Activated T-helper 9 cell treated with anti-CD3 and anti-CD28 coated beads, Interleukin-2, amount 50 U/mL, for 16 hours (primary cell): ENCODE results near the gene PALLD.
"Not testable (repeated sequence)": the region's sequence is repeated elsewhere in the genome, so short reads cannot be mapped to it uniquely, and the experiment has no call there.

Source experiments
- DNase-seq: peaks from one replicate; pipeline ENCODE4 v3.0.0-alpha.2; 2020; ENCODE audit warnings: low read depth

Gene PALLD

GRCh38 chr4:168496834-168497233 is at the start of gene PALLD:
PALLD (plus strand) TSS chr4:168497052.
- DNase-seq: no peak

- not testable (repeated sequence) for DNase-seq
Observed at GRCh38 chr4:168449063-168449462, 47.8 kb upstream of the PALLD start.

DNA sequence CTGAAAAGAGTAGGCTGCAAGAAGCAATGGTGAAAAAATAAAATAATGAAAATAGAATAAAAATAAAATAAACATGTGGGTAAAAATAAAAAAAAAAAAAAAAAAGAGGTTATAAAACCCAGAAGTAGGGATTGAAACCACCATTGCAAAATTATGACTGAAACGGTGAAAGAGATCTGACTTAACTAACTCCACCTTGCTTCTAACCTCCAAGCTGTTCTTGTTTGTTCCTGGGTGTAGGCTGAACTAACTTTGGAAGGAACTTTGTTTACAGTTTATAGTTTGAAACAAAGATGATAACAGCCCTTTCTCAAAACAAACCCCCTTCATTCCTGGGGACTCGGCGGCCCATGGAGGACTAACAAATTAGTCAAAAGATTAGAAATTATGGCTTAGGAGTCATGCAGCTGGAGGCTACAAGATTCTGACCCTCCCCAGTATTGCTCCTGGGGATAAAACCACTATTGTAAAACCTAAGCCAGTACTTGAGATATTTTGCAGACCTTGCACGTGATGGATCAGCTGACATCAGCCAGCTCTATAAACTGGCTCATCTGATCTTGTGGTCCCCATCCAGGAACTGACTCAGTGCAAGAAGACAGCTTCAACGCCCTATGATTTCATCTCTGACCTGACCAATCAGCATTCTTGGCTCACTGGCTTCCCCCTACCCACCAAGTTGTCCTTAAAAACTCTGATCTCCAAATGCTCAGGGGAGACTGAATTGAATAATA is 47.0 kb upstream of the PALLD start:
- no peak for DNase-seq

- no peak for DNase-seq
Observed at GRCh38 chr4:168451331-168451730, 45.5 kb upstream of the PALLD start.

DNA sequence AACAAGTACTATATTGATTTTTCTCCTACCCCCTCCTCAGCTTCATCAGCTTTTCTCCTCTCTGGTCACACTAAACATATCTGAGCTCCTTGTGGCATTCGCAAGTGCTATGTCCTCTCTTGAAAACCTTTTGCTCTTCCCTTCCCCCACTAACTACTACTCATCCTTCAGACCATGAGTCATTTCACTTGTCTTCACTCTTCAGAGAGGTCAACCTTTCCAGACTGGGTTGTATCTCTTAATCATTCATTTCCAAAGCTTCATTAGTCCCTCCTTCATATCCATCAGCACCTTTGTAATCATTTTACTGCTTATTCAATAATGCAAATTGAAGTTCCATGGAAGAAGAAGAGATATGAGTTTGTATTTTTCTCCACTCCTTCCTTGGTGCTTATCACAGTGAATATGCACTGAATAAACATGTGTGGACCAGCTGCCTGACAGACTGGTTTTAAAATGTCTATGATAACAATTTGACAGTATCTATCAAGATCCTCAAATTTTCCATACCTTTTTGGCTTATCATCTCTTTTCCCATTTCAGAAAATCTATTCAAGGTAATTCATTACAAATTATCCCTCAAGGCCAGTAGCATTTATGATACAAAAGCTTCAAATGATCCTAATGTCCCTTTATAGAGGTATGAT is 45.0 kb upstream of the PALLD start:
- no peak for DNase-seq

GRCh38 chr4:168453146-168453545 is 43.7 kb upstream of the PALLD start:
- DNase-seq: no peak

DNA sequence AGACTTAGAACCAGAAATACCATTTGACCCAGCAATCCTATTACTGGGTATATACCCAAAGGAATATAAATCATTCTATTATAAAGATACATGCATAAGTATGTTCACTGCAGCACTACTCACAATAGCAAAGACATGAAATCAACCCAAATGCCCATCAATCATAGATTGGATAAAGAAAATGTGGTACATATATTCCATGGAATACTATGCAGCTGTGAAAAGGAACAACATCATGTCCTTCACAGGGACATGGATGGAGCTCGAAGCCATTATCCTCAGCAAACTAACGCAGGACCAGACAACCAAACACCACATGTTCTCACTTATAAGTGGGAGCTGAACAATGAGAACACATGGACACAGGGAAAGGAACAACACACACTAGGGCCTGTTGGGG is 38.6 kb upstream of the PALLD start:
- not testable (repeated sequence) for DNase-seq

DNA sequence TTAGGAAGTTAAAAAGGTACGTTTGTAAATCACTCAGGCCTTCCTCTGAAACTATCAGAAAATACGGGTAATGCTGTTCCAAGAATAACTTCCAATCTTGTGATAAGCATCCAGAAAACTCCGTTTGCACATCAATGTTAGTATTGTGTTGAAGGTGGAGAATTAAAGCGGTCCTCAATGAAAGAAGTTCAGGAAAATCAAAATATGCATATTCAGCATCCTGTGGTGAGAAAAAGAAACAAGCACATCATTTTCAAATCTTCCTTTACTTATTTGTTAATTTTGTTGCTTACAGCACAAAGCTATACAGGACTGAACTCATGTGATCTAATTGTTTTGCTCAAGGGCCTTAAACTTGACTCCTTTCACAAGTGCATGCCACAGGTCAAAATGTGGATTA is 35.0 kb upstream of the PALLD start:
- DNase-seq: no peak

DNA sequence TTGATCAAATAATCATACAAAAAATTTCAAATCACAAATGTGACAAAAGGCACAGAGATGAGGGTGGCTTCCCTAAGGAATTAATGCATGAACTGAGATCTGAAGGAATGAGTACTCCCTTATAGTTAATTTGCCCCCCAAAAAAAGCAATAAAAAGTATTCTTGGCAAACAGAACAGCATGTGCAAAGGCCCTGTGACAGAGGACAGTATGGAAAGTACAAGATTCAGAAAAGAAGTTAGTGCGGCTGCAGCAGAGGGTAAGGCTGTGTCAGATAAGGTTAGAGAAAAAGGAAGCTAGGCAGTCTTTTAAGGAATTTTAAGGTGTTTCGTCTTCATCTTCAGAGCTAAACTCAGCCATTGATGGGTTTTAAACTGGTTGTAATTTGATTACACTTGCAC is 23.9 kb upstream of the PALLD start:
- DNase-seq: no peak

DNA sequence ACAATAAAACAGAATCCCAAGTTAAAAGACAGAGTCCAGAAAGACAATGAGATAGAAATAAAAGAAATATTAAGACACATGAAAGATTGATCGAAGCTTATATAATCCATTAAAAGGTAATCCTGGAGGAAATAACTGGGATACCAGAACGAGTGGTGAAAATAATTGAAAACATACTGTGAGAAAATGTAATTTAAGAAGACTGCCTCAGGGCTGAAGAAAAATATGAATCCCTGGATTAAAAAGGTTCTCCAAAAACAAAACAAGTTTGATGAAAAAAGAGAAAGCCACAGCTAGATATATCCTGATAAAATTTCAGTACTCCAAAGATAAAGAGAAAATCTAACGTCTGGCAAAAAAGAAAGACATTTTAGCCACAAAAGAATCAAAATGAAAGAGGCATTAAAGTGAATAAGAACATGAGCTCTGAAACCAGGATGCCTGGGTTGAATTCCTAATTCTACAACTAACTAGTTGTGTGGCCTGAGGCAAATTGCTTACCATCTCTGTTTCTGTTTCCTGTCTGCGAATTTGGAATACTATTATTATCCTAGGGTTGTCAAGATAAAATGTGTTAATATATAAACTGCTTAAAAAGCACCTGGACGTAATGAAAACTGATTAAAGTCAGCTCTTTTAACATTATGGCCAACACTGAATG is 22.1 kb upstream of the PALLD start:
- DNase-seq: no peak

- no peak for DNase-seq
Observed at GRCh38 chr4:168475745-168476144, 21.1 kb upstream of the PALLD start.

DNA sequence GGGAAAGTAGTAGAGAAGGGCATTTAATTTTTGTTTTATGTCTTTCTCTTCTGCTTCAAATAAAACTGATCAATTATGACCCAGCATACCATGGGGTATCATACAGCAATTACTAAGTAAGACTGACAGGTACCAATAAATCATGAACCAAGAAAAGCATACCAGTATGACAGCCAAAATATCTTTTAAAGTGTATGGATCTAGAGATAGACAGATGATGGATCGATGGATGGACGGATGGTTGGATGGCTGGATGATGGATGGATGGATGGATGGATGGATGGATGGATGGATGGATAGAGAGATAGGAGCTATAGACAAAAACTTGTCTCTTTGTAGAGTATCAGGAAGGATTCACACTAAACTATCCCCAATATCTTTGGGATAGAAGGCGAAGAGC is 18.0 kb upstream of the PALLD start:
- no peak for DNase-seq

- DNase-seq: no peak
Observed at GRCh38 chr4:168480931-168481611, 15.8 kb upstream of the PALLD start.

DNA sequence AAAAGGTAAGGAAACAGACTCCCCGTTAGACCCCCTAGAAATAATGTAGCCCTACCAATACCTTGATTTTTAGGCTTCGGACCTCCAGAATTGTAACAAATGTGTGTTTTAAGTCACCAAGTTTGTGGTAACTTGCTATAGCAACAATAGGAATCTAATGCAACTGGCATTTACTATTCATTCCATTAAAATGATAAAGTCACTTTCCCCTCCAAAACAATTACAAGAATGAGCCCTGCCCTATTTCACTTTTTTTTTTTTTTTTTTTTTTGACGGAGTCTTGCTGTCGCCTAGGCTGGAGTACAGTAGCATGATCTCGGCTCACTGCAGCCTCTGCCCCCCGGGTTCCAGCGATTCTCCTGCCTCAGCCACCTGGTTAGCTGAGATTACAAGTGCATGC is 13.0 kb upstream of the PALLD start:
- no peak for DNase-seq

DNA sequence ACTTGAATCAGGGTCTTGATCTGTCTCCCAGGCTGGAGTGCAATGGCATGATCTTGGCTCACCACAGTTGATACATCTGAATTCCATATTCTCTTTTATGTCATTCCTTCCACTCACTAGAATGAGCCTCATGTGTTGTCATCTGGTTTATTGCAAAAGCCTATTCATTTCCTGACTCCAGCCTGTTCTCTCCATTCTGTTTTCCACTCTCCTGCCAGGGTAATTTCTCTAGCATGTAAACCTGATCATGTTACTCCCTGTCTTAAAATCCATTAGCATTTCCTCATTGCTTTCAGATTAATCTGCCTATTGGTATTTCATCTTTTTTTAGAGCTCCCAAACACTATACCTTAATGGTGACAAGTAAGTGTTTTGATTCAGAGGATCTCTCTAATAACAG is 12.2 kb upstream of the PALLD start:
- no peak for DNase-seq

- no peak for DNase-seq
Observed at GRCh38 chr4:168485156-168485910, 11.5 kb upstream of the PALLD start.

DNA sequence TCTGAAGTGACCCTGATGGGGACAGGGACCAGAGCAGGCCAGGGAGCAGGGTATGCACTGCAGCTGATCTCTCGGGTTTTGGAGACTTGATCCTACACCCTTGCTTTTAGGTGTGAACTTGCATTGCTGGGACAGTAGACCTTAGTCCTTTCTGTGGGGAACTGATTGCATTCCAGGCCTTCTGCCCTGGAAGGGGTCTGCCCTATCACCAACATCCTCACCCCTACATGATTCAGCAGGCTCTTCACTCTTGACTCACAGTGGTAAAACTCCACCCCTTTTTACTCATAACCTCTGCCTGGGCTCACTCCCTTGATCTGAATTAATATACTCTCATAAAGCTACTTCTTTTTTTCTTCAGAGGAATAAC is 10.0 kb upstream of the PALLD start:
- DNase-seq: no peak

GRCh38 chr4:168487282-168488035 is 9.4 kb upstream of the PALLD start:
- no peak for DNase-seq

GRCh38 chr4:168488869-168489274 is 8.0 kb upstream of the PALLD start:
- DNase-seq: no peak

GRCh38 chr4:168489616-168490015 is 7.2 kb upstream of the PALLD start:
- DNase-seq: no peak

- no peak for DNase-seq
Observed at GRCh38 chr4:168490711-168491110, 6.1 kb upstream of the PALLD start.
